WI38 (cell line): ENCODE data around the gene ISX.
A peak's percentile ranks its signal among the peaks of the same experiment; 100 is the strongest.

ENCODE experiments used
- H3K4me3 ChIP-seq: 2 replicates; pipeline ENCODE4 v1.5.1; 2011; ENCODE audit warnings: low read depth, mild to moderate bottlenecking, control low read depth, low read length
- TF ChIP-seq, protein P1 (sequence below): IDR thresholded peaks from 2 replicates; pipeline ENCODE4 v1.5.1; 2012; ENCODE audit warnings: low read depth, mild to moderate bottlenecking, control low read depth, low read length

ISX gene

GRCh38 chr22:35065796-35066218, at the start of gene ISX:
TSS of gene ISX (plus strand) at chr22:35066158. CDS start at chr22:35067088, 930 bp downstream.
- no peak within 1 kb of the TSS for H3K4me3 ChIP-seq
- TF ChIP-seq, protein P1, sequence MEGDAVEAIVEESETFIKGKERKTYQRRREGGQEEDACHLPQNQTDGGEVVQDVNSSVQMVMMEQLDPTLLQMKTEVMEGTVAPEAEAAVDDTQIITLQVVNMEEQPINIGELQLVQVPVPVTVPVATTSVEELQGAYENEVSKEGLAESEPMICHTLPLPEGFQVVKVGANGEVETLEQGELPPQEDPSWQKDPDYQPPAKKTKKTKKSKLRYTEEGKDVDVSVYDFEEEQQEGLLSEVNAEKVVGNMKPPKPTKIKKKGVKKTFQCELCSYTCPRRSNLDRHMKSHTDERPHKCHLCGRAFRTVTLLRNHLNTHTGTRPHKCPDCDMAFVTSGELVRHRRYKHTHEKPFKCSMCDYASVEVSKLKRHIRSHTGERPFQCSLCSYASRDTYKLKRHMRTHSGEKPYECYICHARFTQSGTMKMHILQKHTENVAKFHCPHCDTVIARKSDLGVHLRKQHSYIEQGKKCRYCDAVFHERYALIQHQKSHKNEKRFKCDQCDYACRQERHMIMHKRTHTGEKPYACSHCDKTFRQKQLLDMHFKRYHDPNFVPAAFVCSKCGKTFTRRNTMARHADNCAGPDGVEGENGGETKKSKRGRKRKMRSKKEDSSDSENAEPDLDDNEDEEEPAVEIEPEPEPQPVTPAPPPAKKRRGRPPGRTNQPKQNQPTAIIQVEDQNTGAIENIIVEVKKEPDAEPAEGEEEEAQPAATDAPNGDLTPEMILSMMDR: no peak

DNA sequence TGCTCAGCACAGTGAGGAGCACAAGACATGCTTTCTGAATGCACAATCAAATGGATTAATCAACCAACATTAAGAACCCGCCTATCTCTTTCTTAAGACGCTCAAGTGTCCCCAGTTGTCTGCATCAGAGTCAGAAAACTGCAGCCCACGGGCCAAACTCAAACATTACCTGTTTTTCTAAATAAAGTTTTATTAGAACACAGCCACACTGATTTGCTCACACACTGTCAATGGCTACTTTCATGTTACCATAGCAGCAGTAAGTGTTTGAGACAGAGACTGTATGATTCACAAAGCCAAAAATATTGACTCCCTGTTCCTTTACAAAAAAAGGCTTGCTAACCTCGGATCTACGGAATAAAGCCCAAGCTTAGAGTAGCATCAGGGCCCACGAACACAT, 49.0 kb upstream of the ISX start:
- H3K4me3 ChIP-seq: no peak overlapping the region
- TF ChIP-seq, protein P1: no peak

DNA sequence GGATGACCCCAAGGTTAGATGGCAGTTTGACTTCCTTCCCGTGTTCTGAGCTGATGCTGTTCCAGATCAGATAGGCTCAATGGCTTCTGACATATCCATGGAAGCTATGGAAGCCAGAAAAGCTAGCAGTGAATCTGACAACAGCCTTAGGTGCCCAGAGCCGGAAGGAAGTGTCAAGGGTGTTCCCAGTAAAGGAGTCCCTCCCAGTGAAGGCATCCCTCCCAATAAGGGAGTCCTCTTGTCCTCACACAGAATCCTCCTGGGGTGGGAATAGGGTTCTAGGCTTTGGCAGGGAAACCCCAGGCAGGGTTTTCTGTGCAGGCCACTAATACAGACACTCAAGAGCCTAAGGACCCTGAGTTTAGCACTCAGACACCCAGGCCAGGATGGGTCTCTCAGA, 47.0 kb upstream of the ISX start:
- TF ChIP-seq, protein P1: no peak

GRCh38 chr22:35020517-35020916, 45.4 kb upstream of the ISX start:
- H3K4me3 ChIP-seq: no peak overlapping the region
- TF ChIP-seq, protein P1: no peak

More for the DNA sequence above, 47.0 kb upstream of the ISX start:
- no peak overlapping the region for H3K4me3 ChIP-seq

DNA sequence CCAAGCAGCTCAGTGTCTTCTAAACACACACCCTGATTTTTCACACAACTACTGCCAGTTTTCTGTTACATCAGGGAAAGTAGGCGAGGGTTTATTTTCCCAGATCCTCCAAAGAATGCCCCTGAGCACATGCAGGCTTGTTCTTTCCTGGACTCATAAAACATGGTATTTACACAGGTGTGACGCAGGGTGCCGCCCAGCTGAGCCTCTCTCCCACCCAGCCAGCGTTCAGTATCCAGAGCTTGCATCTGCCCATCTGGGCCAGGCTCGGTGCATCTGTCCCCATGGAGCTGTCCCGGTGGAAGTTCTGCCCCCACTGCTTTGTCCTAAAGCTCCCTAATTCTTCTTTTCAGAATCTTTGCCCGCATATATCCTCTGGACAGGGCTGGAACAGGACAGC, 44.8 kb upstream of the ISX start:
- TF ChIP-seq, protein P1: no peak
- no peak overlapping the region for H3K4me3 ChIP-seq

DNA sequence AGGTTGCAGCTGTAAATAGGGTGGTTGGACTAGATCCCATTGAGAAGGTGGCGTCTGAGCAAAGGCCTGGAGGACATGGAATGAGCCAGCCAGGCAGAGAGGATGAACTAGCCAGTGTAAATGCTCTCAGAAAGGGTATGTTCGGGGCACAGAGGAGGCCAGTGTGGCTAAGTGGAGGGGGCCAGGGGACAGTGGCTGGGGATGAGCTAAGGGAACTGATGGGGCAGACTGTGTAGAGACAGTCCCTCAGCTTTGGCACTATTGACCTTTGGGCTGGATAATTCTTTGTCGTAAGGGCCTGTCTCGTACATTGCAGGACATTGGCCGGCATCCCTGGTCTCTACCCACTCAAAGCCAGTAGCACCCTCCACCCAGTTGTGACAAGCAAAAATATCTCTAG, 43.7 kb upstream of the ISX start:
- TF ChIP-seq, protein P1: no peak
- no peak overlapping the region for H3K4me3 ChIP-seq

DNA sequence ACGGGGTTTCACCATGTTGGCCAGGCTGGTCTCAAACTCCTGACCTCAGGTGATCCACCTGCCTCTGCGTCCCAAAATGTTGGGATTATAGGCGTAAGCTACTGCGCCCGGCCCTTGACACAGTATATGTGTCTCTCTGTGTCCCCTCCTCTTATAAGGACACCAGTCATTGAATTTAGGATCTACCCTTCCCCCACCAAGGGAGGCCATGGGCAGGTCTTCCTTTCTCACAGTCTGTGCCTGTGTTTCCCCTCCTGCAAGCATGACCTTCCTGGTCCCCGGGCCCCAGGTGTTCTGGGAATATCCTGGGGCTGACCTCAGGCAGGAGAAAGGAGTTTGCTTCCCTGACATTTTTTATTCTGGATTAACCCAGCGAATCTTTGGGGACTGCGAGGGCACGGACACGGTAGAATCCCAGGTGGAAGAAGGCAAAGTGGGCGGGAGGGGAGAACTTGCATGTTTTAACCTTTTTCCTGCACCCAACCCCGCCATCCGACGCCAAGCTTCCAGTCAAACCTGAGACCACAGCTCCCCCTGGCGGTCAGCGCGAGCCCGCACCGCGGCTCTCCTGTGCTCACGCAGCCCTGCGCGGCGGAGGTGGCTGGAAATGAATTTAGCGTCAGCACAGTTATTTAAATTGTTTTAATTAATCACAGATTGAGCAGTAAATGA, 42.1 kb upstream of the ISX start:
- TF ChIP-seq, protein P1: peak; percentile 73
- no peak overlapping the region for H3K4me3 ChIP-seq
